Neuronal stem cell (in vitro differentiated cells): ENCODE measurements around the gene ADCY2.
A peak's percentile ranks its signal among the peaks of the same experiment; 100 is the strongest.

Experiments
- DNase-seq: peaks from one replicate; pipeline ENCODE4 v3.0.0-alpha.2; 2013; ENCODE audit warnings: low spot score
- H2AFZ ChIP-seq: one replicate; pipeline ENCODE4 v1.6.1; 2013; ENCODE audit warnings: mild to moderate bottlenecking, low read length, inconsistent platforms
- H2AK5ac ChIP-seq: 2 replicates; pipeline ENCODE4 v1.6.1; 2013; ENCODE audit warnings: low read depth, mild to moderate bottlenecking, inconsistent platforms, low read length, moderate library complexity, mixed read lengths
- H2BK120ac ChIP-seq: 2 replicates; pipeline ENCODE4 v1.6.1; 2013; ENCODE audit warnings: low read depth, mild to moderate bottlenecking, inconsistent platforms, low read length, moderate library complexity, mixed read lengths
- H2BK12ac ChIP-seq: one replicate; pipeline ENCODE4 v1.6.1; 2013; ENCODE audit warnings: low read length, inconsistent platforms
- H2BK15ac ChIP-seq: 2 replicates; pipeline ENCODE4 v1.6.1; 2013; ENCODE audit warnings: mild to moderate bottlenecking, low read length, inconsistent platforms, mixed read lengths
- H2BK5ac ChIP-seq: one replicate; pipeline ENCODE4 v1.6.1; 2013; ENCODE audit warnings: inconsistent platforms, mild to moderate bottlenecking, low read length, moderate library complexity
- H3K14ac ChIP-seq: one replicate; pipeline ENCODE4 v1.6.1; 2013; ENCODE audit warnings: low read length, inconsistent platforms
- H3K18ac ChIP-seq: 2 replicates; pipeline ENCODE4 v1.6.1; 2013; ENCODE audit warnings: low read length, inconsistent platforms
- H3K23ac ChIP-seq: 2 replicates; pipeline ENCODE4 v1.6.1; 2013; ENCODE audit warnings: low read depth, mild to moderate bottlenecking, mixed read lengths, low read length, inconsistent platforms; ENCODE audit not compliant: poor library complexity
- H3K27ac ChIP-seq: replicated peaks from 3 replicates; pipeline ENCODE4 v1.5.1; 2013; ENCODE audit warnings: low read length, inconsistent platforms
- H3K27me3 ChIP-seq, 3 experiments: 2 replicates each; pipeline ENCODE4 v1.6.1; 2013; ENCODE audit warnings: low read length in 3 of 3, mild to moderate bottlenecking in 2 of 3, inconsistent platforms in 1 of 3, low read depth in 1 of 3, mixed read lengths in 1 of 3, moderate library complexity in 1 of 3; ENCODE audit not compliant: control insufficient read depth in 3 of 3, insufficient read depth in 3 of 3
- H3K36me3 ChIP-seq, 2 donors: replicated peaks in 1 of 2; 2 replicates each; pipeline ENCODE4 v1.6.1; 2013; ENCODE audit warnings: low read length in 2 of 2; ENCODE audit not compliant: control insufficient read depth in 2 of 2, insufficient read depth in 2 of 2
- H3K4ac ChIP-seq: 2 replicates; pipeline ENCODE4 v1.6.1; 2013; ENCODE audit warnings: inconsistent platforms, mild to moderate bottlenecking, low read length, moderate library complexity
- H3K4me1 ChIP-seq, 2 donors: 1 replicate in 1 of 2; 2 replicates in 1 of 2; pipeline ENCODE4 v1.6.1; 2013; ENCODE audit warnings: low read length in 2 of 2, low read depth in 1 of 2; ENCODE audit not compliant: control insufficient read depth in 2 of 2, insufficient read depth in 1 of 2
- H3K4me2 ChIP-seq: one replicate; pipeline ENCODE4 v1.6.1; 2013; ENCODE audit warnings: mild to moderate bottlenecking, low read length, inconsistent platforms; ENCODE audit not compliant: insufficient read depth, poor library complexity, severe bottlenecking
- H3K4me3 ChIP-seq, 2 donors: 2 replicates each; pipeline ENCODE4 v1.5.1; 2013; ENCODE audit warnings: low read length in 2 of 2, mild to moderate bottlenecking in 2 of 2, inconsistent platforms in 1 of 2, moderate library complexity in 1 of 2
- H3K79me1 ChIP-seq: one replicate; pipeline ENCODE4 v1.6.1; 2013; ENCODE audit warnings: low read depth, mild to moderate bottlenecking, inconsistent platforms, low read length, moderate library complexity
- H3K9ac ChIP-seq: one replicate; pipeline ENCODE4 v1.6.1; 2013; ENCODE audit warnings: mild to moderate bottlenecking, low read depth, low read length, inconsistent platforms; ENCODE audit not compliant: poor library complexity
- H3K9me3 ChIP-seq, 2 donors: replicated peaks in 1 of 2; 2 replicates each; pipeline versions ENCODE3 to v1.6.1; 2013; ENCODE audit warnings: low read length in 2 of 2, mild to moderate bottlenecking in 2 of 2, inconsistent platforms in 1 of 2, low read depth in 1 of 2, mixed read lengths in 1 of 2, moderate library complexity in 1 of 2; ENCODE audit not compliant: control insufficient read depth in 2 of 2, insufficient read depth in 1 of 2
- H4K8ac ChIP-seq: one replicate; pipeline ENCODE4 v1.6.1; 2013; ENCODE audit warnings: low read depth, mild to moderate bottlenecking, inconsistent platforms, low read length, moderate library complexity
- H4K91ac ChIP-seq: one replicate; pipeline ENCODE4 v1.6.1; 2013; ENCODE audit warnings: low read length, low read depth, mild to moderate bottlenecking, inconsistent platforms; ENCODE audit not compliant: poor library complexity
- WGBS, 2 donors: extraction: QIAGEN DNeasy Blood & Tissue Kit; methylation state at CpG; one replicate each; pipeline ENCODE4 v1.1.7; 2013; ENCODE audit warnings: missing lambda C conversion rate in 2 of 2, mixed read lengths in 1 of 2; ENCODE audit not compliant: insufficient read length in 2 of 2, insufficient replicate concordance in 1 of 2; ENCODE audit errors: extremely low coverage in 2 of 2; 5-methylcytosine and 5-hydroxymethylcytosine counted together

The ADCY2 gene

DNA sequence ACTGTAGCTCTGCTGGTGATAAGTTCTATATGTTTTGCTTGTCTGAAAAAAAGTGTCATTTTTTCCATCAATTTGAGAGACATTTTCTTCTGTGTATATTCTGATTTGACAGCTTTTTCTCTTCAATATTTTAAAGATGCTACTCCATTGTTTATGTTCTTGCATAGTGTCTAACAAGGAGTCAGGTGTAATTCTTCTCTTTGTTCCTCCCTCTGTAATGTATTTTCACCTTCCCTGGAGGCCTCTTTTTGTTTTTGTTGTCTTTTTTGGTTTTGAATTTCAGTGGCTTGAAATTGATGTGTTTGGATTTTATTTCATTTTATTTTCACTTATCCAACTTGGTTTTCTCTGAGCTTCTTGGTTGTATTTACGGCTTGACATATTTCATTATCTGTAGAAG lies 75.8 kb downstream of the ADCY2 start:
- Histone ChIP-seq H2BK15ac (no peak overlapping the region), H4K91ac (no peak overlapping the region), H3K79me1 (no peaks in the 10 kb centered on the region), H3K4ac (no peak overlapping the region), H3K27ac (no peak overlapping the region), H3K4me1 (peaks cover 4 to 5% of the 10 kb centered on the region in 2 donors), H3K4me2 (no peak overlapping the region), H3K9ac (no peak overlapping the region), H3K27me3 (no peaks in the 10 kb centered on the region), H4K8ac (no peak overlapping the region), H3K14ac (no peak overlapping the region), H3K4me3 (no peak overlapping the region), H3K36me3 (no peaks in the 10 kb centered on the region), H3K18ac (no peak overlapping the region), H2BK5ac (no peak overlapping the region), H3K23ac (no peak overlapping the region), H2BK12ac (no peak overlapping the region), H3K9me3 (peaks cover 5 to 29% of the 10 kb centered on the region in 2 donors), H2AK5ac (no peak overlapping the region), H2AFZ (no peak overlapping the region), H2BK120ac (no peak overlapping the region)
- no CpG with 5 or more reads among the region's 1 CpG for WGBS, 2 donors
- no peak for DNase-seq

GRCh38 chr5:7473115-7473514 lies 77.2 kb downstream of the ADCY2 start:
- Histone ChIP-seq H2BK5ac (no peak overlapping the region), H2AK5ac (no peak overlapping the region), H3K27ac (peak overlapping the region; percentile 35), H3K14ac (no peak overlapping the region), H4K8ac (no peak overlapping the region), H3K36me3 (no peaks in the 10 kb centered on the region), H3K23ac (no peak overlapping the region), H3K9me3 (peaks cover 3 to 29% of the 10 kb centered on the region in 2 donors), H2AFZ (no peak overlapping the region), H3K4me1 (peaks cover 4 to 5% of the 10 kb centered on the region in 2 donors), H2BK12ac (no peak overlapping the region), H2BK120ac (no peak overlapping the region), H3K79me1 (no peaks in the 10 kb centered on the region), H3K27me3 (no peaks in the 10 kb centered on the region), H4K91ac (no peak overlapping the region), H3K18ac (no peak overlapping the region), H3K4ac (no peak overlapping the region), H3K4me3 (no peak overlapping the region), H3K9ac (no peak overlapping the region), H2BK15ac (no peak overlapping the region), H3K4me2 (no peak overlapping the region)
- whole genome bisulfite sequencing, 2 donors: no CpG with 5 or more reads among the region's 2 CpGs
- no peak for DNase-seq

DNA sequence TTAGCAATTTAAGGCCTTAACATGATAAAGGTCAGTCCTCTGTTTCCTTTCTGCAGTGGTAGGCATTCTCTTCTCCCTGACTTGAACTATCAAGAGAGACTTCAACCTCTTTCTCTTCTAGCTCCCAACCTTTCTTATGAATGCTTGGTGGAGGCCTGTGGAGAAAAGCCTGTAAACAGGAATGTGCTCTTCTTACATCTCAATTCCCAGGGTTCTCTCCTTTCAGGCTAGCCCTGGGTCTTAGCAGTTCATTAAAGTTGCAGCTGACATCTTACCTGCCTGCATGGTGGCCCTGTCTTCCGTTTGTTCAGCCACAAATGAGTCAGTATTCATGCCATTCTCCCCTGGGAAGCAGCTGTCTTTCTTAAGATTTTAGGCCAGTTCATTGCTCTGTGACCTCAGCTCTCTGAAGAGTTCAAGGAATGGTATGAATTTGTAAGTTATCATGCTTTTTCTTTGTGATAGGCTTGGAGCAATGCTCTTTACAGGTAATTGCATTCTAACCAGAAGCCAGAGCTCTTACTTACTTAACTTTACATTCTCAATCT lies 77.8 kb downstream of the ADCY2 start:
- no peak overlapping the region for H2BK12ac ChIP-seq
- H3K9me3 ChIP-seq: peaks cover 3 to 29% of the 10 kb centered on the region in 2 donors
- no peak overlapping the region for H3K14ac ChIP-seq
- H3K79me1 ChIP-seq: no peaks in the 10 kb centered on the region
- H4K91ac ChIP-seq: no peak overlapping the region
- no peak overlapping the region for H3K9ac ChIP-seq
- no peak overlapping the region for H3K23ac ChIP-seq
- no peak overlapping the region for H3K4ac ChIP-seq
- H3K4me3 ChIP-seq: no peak overlapping the region
- H2AK5ac ChIP-seq: no peak overlapping the region
- peak overlapping the region; percentile 35 for H3K27ac ChIP-seq
- H3K36me3 ChIP-seq: no peaks in the 10 kb centered on the region
- no peak overlapping the region for H2AFZ ChIP-seq
- H4K8ac ChIP-seq: no peak overlapping the region
- H3K27me3 ChIP-seq: no peaks in the 10 kb centered on the region
- DNase-seq: no peak
- H2BK120ac ChIP-seq: no peak overlapping the region
- H2BK15ac ChIP-seq: no peak overlapping the region
- H3K4me1 ChIP-seq: peaks cover 4 to 5% of the 10 kb centered on the region in 2 donors
- no peak overlapping the region for H3K4me2 ChIP-seq
- H2BK5ac ChIP-seq: no peak overlapping the region
- H3K18ac ChIP-seq: no peak overlapping the region
- no CpG with 5 or more reads among the region's 1 CpG for WGBS, 2 donors

DNA sequence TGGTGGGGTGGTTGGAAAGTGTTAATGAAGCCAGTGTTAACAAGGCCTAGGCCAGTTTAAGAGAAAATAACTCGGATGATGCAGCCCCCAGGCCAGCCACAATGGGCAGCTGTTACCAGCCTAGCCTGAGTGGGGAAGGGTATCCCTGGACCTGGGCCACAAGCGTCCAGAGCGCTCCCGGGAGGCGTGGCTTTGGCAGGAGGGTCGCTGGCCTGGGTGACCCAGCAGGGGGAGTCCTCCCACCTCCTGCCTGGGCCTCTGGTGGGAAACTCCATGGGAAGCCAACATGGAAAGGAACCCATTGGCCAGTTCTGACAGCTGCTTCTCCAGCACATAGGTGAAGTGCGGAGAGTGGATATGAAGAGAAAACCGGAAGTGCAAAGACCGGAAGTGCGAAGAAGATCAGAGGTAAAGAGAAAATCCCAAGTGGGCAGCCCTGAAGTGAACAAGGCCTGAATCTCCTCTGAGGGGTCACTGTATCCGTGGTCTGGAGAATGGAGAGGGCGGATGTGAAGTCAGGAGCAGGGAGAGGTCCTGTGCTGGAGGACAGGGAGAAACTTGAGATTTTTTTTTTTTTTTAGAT lies 79.0 kb downstream of the ADCY2 start:
- Histone ChIP-seq H4K91ac (no peak overlapping the region), H3K14ac (no peak overlapping the region), H3K79me1 (no peaks in the 10 kb centered on the region), H2AFZ (no peak overlapping the region), H2BK12ac (no peak overlapping the region), H3K36me3 (no peaks in the 10 kb centered on the region), H3K9me3 (peaks cover 3 to 27% of the 10 kb centered on the region in 2 donors), H3K27me3 (no peaks in the 10 kb centered on the region), H3K4me2 (no peak overlapping the region), H3K18ac (peak overlapping the region; percentile 59), H3K4ac (no peak overlapping the region), H3K27ac (no peak overlapping the region), H3K4me3 (peak overlapping the region in 1 of 2 donors; percentile 39), H2BK120ac (no peak overlapping the region), H3K4me1 (peaks cover 4 to 5% of the 10 kb centered on the region in 2 donors), H4K8ac (no peak overlapping the region), H2AK5ac (no peak overlapping the region), H3K23ac (no peak overlapping the region), H2BK15ac (peak overlapping the region; percentile 47), H2BK5ac (no peak overlapping the region), H3K9ac (no peak overlapping the region)
- no peak for DNase-seq
- WGBS, 2 donors: no CpG with 5 or more reads among the region's 12 CpGs
